Fibroblast of skin of right biceps (primary cell): ENCODE measurements around the gene AFF1.
A peak's percentile ranks its signal among the peaks of the same experiment; 100 is the strongest.

Experiments
- DNase-seq: peaks from one replicate; pipeline ENCODE4 v3.0.0-alpha.2; 2013

The AFF1 gene

DNA sequence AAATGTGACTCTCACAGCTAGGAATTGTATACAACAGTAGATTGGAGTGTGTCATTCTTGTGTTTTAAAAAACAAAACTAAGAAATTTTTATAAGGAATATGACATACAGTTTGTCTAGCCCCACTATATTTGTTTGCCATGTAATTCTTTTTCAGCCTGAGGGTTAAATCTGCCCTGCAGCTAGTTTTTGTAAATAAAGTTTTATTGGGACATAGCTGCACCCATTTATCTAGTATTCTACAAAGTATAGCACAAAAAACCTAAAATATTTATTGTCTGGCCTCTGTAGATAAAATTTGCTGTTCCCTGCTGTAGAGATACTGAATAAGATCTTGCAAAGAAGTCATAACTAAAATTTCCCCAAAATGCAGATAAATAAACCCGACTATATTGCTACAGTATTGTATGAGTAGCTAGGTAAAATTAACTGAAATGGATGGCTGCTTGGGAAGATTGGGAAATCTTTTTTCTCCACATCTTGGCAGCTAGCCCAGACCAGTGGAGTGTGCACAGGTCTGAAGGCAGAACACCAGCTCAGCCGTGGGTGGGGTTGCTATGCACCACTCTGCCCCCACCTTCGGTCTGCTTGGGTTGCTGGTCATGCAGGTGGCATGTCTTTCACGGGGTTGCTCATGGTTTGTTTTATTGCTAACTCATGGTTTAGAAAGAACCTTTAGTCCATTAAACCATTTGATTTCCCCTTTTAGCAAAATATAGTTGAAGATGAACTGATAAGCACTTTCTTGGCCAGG lies 157.8 kb downstream of the AFF1 start:
- DNase-seq, result peak; percentile 75

DNA sequence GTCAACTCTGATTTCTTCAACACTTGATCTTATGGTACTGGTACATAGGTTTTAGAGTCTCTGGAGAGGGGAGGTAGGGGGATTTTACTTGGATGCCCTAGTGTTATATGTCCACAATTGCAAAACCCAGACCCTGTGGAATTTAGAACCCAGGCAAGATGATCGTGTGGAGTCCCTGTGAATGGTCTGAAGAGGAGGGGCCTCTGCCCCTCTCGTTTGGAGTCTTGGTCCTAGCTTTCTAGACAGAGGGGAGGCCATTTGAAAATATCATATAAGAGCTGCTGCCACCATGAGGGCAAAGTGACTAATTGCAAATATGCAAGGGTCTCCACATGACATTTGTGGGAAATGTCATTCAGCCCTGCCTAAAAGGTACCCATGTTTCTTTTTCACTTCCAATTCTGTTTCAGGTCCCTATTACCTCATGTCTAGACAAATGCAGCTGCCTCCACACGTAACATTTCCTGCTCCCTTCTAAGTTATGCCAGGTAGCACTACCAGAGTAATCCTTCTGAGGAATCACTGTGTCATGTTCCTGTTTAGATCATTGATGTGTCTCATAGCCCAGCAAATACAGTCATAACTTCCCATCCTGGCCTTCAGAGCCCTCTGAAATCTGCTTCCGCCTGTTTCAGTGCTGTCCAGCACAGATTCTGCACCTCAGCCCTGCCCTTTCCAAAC lies 158.8 kb downstream of the AFF1 start:
- DNase-seq, result peak; percentile 42

DNA sequence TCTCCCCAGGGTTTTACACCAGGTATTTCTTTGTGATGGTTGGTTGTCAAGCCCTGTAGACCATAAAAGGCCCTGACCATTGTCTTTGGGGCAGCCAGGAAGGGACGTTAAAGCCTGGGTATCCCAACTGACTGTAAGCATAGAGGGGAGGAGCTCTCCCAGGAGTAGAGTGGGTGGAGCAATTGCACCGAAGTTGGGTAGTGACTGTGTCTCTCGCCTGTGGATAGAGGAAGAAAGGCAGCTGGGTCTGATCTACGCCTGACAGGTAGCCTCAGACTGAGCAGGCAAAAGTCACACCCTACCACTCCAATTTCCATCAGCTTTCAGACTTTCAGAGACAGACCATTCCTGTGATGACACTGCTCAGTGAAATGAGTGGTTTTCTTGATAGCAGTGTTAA lies 162.3 kb downstream of the AFF1 start:
- DNase-seq, result no peak

DNA sequence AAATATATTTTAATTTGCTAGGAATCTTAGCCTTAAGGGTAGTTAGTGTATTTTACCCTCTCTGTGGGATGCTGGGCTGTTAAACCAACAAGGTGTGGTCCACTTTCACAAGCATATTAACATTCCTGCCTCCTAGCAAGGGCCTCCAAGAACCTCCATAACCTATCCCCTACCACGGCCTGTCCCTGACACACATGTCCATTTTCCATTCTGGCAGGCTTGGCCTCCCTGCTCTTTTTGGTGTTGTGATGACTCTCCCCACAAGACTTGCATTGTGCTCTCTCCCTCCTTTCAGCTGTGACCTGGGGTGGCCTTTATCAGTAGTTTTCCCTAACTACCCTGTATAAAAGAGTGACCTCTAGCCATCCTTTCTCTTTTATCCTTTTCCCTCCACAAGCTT lies 165.4 kb downstream of the AFF1 start:
- no peak for DNase-seq

DNA sequence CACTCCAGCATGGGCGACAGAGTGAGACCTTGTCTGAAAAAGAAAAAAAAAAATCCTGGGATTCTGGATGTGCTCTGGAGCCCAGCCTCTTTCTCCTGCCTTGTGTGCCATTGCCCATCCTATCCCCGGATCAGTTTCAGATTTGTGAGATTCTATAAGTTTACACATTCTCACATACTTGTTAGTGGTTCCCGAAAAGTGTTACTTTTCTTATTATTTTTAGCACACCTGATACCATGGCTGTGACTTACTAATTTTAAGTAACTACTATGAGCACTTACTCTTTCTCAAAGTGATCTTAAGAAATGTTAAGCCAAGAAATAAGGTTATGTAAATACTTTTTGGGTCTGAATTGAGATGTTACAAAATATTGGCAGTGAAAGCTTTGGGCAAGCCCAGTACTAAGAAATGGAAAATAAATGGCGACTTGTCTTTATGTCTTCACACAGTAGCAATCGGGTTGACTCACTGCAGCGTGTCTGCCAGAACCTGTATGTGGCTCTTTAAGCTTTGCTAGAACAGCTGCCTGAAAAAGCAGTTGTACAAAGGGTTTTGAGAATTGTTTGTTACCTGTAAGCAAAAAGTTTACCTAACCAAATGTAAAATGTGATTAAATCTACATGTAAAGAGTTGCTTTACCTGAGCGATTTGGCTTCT lies 166.9 kb downstream of the AFF1 start:
- DNase-seq, result no peak

DNA sequence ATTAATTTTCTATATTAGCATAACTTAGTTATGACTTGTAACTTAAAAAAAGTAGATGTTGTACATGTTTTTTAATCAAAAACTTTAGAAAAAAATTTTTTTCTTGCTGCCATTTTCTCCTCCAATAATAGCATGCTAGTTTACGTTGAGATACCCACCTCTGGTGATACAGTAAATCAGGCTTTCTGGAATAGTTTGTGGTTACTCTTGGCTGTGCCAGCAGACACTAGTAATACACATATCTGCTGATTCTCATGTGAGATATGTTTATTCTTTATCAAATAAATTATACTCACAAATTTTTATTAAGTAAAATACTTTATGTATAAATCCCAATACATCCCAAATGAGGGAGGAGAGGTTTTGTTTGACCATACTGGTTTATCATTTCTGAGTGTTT lies 168.3 kb downstream of the AFF1 start:
- no peak for DNase-seq

DNA sequence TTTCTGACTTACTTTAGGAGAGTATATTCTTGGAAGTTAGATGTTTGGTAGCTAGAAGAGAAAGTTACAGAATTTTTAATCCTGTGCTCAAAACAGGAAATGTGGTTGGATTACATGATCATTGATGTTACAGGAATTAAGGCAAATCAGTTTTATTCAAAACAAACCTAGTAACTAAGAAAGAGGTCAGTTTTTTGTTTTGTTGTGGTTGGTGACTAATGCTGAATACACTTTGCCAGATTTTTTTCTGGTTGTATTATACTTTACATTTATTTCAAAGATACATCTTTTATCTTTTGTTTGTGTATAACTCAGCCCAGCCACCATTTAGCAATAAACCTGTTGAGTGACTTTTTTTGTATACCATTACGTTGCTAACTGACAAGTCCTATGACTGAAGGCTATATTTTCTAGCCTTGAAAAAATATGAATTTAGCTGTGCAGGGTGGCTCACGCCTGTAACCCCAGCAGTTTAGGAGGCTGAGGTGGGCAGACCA lies 168.9 kb downstream of the AFF1 start:
- peak; percentile 79 for DNase-seq

DNA sequence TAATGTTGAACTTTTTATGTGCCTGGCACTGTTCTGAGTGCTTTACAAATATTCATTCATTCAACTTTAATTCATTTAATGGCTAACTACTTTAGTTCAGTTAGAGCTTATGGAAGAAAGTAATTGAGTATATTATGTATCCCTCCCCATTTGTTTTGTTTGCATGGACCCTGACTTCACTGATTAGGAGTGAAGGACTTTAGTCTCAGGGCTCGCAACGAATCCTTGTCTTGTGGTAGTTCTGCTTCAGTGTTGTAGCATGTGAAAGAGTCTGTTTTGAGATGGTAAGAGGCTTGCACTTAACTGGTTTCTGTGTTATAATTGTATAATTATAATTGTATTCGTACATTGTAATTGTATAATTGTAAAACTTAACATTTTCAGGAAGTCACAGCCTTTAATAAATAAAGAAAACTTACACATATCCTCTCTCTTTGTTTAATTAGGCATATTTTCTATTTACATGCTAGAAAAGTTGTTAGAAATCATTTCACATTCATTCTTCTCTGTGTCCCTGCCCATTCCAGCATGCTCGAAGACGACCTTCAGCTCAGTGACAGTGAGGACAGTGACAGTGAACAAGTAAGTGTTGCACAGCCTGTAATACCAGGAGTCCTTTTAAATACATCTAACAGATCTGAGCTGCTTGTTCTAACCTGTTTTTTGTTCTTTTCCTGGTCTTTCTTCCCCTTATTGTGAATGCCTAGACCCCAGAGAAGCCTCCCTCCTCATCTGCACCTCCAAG lies 170.5 kb downstream of the AFF1 start:
- DNase-seq, result no peak

DNA sequence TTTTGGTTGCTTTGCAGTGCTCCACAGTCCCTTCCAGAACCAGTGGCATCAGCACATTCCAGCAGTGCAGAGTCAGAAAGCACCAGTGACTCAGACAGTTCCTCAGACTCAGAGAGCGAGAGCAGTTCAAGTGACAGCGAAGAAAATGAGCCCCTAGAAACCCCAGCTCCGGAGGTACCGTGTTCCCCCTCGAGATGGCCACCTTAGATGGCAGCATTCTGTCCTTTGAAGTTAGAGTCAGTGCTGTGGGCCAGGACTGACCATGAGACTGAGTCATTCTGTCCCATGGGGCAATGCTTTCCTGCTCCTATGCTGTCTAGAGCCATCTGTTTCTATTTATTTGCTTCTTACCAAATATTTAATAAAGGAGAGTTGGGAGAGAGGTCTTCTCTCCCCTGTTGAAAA lies 173.3 kb downstream of the AFF1 start:
- peak; percentile 89 for DNase-seq

DNA sequence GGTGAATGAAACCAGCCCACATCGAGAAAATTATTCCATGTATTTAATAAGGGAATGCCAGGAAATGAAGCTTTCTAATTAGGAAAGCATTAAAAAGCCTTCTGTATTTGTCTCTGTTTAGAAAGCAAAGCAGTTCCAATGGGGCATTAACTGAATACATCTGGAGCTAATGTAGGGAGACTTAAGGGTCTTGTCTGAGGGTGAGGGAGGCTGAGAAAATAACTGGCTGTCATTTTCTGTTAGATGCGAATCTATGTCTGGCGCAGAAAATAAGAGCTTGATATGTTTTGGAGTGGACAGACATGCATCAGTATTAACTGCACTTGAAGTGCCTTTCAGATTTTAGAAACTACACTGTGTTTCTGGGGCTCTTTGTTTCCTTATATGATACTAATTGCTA lies 174.3 kb downstream of the AFF1 start:
- DNase-seq, result no peak

DNA sequence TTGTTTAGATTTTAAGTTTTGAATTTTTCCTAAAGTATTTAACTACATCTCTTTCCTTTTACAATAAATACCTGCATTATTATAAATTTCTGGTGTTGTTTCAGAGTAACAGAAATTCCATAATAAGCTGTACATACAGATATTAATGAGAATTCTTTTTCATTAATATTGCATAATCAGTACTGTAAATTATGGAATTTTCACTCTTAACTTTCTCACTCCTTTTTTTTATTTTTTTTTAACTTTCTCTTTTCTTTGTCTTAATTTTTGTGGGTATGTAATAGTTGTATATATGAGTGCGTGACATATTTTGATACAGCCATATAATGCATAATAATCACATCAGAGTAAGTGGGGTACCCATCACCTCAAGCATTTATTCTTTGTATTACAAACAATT lies 175.1 kb downstream of the AFF1 start:
- no peak for DNase-seq

DNA sequence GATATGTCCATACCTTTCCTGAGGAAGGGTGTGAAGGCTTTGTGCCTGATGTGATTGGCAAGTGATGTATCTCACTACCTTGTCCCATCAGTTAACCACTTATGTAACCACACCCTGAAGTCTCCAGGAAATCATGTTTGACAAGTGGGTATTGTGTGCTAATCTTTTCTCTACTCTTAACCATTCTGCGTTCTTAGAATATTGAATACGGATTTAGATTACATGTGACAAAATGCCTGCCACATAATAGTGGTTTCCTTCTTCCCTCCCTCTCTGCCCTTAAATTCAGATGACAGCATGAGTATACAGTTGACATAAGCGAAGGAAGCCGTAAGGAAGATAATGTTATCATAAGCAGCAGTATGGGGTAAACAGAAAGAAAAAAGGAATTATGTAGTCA lies 177.3 kb downstream of the AFF1 start:
- DNase-seq, result no peak

DNA sequence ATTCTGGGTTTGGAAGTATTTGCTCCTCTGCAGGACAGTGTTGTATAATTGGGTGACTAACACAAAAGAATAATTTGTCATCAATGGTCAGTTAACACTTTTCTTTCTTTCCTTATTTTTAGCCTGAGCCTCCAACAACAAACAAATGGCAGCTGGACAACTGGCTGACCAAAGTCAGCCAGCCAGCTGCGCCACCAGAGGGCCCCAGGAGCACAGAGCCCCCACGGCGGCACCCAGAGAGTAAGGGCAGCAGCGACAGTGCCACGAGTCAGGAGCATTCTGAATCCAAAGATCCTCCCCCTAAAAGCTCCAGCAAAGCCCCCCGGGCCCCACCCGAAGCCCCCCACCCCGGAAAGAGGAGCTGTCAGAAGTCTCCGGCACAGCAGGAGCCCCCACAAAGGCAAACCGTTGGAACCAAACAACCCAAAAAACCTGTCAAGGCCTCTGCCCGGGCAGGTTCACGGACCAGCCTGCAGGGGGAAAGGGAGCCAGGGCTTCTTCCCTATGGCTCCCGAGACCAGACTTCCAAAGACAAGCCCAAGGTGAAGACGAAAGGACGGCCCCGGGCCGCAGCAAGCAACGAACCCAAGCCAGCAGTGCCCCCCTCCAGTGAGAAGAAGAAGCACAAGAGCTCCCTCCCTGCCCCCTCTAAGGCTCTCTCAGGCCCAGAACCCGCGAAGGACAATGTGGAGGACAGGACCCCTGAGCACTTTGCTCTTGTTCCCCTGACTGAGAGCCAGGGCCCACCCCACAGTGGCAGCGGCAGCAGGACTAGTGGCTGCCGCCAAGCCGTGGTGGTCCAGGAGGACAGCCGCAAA lies 179.6 kb downstream of the AFF1 start:
- no peak for DNase-seq

DNA sequence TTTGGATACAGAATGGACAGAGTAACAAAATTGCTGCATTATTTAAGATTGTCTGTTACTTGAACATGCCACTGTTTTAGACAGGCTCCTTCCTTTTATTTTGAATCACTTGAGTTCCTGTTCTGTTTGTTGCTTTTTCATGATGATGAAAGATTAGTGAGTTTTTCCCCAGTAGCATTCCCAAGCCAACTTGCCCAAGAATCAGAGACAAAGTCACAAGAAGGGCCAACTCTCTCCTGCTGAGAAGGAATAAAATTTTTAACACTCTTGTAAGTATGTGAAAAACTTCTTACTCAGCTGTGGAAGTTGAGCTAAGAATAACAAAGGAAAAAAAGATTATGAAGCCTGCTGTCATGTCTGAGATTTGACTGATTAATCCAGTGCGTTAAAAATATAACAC lies 181.4 kb downstream of the AFF1 start:
- peak; percentile 47 for DNase-seq

DNA sequence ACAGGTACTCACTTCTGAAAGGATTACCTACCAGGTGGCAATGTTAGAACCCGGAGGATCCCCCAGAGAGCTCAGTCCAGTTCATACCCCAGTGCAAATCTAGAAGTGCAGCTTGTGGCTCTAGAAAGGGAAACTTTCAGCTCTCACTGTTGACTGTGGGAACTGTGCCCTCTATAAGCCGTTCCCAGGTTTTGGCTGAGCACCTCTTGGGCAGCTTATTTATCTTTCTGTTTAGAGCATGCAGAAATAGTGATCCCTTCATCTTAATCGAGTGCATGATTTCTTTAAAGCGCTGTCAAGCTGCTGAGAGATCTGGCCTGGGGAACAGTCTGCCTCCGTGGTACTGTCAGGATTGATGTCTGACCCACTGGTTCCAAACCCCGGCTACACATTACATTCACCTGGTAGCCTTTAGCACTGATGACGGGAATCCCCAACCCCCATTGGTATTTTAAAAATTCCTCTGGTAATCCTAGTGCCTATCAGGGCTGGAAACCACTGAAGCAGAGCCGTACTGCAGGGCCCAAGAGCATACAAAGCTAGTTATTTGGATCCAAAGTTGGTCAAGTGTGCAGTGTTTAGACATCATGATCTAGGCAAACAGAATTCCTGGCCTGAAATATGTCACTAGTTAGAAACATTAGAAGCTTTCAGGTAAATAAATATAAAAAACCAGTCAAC lies 182.4 kb downstream of the AFF1 start:
- no peak for DNase-seq

DNA sequence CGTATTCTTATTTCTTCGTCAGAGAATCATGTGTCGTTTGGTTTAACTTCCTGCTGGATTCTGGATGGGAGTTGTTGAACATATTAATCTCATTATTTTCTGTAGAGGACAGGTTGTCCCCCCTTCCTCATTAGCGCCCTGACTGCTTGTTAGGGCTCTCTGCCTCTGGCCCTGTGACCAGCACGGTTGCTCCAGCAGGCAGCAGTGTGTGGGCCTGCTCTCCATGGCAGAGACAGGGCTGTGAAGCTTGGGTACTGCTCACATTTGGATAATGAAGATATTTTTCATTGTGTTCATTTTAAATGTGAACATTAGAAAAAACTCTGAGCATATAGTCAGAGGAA lies 182.9 kb downstream of the AFF1 start:
- no peak for DNase-seq

DNA sequence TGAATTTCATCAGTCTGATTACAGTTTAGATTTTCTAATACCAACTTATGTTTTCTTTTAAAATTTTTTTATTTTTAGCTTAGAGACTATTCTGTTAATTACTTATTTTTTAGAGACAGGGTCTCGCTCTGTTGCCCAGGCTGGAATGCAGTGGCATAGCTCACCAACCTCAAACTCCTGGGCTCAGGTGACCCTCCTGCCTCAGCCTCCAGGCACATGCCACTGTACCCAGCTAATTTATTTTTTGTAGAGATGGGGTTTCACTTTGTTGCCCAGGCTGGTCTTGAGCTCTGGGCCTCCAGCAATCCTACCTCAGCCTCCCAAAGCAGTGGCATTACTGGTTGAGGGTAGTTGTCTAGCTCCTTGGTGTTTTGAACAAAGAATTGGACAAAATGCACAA lies 183.6 kb downstream of the AFF1 start:
- no peak for DNase-seq

DNA sequence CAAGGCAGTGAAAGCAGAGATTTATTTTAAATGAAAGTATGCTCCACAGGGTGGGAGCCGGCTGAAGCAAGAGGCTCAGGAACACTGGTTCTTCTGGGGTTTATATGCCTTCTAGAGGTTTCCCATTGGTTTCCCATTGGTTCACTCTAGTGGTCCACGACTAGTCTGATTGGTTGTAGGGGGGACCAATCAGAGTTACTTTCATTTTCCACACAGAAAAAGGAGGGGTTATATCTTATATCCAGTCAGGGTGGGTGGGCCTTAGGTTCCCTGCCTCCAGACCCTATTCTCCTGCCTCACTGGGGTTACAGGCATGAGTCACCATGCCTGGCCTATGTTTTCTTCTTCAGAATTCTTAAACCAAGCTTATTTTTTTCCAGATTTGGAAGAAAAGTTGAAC lies 184.0 kb downstream of the AFF1 start:
- DNase-seq, result peak; percentile 82

DNA sequence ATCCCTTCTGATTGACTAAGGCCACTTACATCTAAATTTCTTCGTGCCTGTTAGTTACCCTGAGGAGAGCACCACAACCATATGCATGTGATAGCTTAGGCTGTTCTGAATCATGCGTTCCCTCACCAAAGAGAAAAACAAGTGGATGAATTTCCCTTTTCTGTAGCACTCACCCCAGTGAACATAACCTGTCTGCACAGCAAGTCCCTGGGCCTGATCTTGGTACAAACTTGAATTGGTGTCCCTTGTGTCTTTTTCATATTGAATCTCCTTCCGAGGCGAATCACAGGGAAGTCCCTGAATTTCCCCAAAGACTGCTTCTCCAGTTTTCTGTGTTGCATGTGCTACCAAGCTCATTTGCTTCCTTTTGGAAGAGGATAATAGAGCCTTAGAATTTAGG lies 185.2 kb downstream of the AFF1 start:
- DNase-seq, result no peak

DNA sequence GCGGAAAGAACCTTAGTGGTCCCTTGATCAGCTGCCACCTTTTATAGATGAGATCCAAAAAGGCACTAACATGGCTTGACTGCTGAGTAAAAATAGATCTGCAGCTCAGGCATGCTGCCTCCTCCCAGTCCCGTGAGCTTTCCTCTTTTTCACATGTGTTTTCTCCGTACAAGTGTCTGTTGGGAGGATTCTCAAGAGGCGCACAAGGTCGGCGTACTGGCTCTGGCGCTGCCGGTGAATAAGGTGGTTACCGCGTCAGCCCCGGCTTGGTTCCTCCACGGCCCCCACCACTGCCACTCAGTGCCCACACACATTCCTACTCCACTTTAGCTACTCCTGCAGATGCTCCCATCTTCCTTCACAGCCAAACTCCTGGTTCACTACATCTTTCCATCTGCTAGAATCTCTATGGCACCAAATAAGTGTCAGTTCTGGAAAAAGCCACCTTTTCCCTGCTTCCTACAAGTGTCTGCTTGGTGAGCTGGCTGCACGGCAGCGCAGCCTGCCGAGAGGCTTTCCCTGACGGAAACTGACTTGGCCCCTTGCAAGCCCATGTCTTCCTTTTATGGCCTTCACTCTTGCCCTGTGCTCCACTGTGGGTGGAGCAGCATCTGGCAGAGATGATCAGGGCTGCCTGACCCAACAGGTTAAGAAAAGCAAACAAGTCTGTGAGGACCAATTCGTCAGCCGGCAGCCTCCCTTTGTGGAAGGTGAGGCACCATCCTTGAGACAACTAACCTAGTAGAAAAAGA lies 185.8 kb downstream of the AFF1 start:
- DNase-seq, result no peak
